H9 (cell line): ENCODE data around the gene METTL22. TPM values are rescaled to one million over a fixed set of nuclear protein-coding genes. Genes with fewer than 3 reads are reported as not detected.

ENCODE experiments used
- DNase-seq: peaks from one replicate; pipeline ENCODE4 v3.0.0-alpha.2; 2017
- H2AFZ ChIP-seq: one replicate; pipeline ENCODE4 v1.6.1; 2013; ENCODE audit warnings: mild to moderate bottlenecking, low read length, control low read depth, moderate library complexity
- H2AK5ac ChIP-seq: 2 replicates; pipeline ENCODE4 v1.6.1; 2013; ENCODE audit warnings: low read length, control low read depth, mixed read lengths; ENCODE audit not compliant: insufficient read length
- H2BK120ac ChIP-seq: one replicate; pipeline ENCODE4 v1.6.1; 2013; ENCODE audit warnings: low read depth, mild to moderate bottlenecking, low read length, control low read depth, inconsistent platforms; ENCODE audit not compliant: poor library complexity, severe bottlenecking
- H2BK12ac ChIP-seq: 2 replicates; pipeline ENCODE4 v1.6.1; 2013; ENCODE audit warnings: low read length, control low read depth, mixed read lengths, low read depth; ENCODE audit not compliant: insufficient read length
- H2BK15ac ChIP-seq: 2 replicates; pipeline ENCODE4 v1.6.1; 2013; ENCODE audit warnings: low read depth, low read length, control low read depth
- H2BK20ac ChIP-seq: one replicate; pipeline ENCODE4 v1.6.1; 2013; ENCODE audit warnings: low read depth, mild to moderate bottlenecking, low read length, control low read depth, inconsistent platforms; ENCODE audit not compliant: poor library complexity, severe bottlenecking
- H2BK5ac ChIP-seq: 2 replicates; pipeline ENCODE4 v1.6.1; 2013; ENCODE audit warnings: low read length, control low read depth, mixed read lengths; ENCODE audit not compliant: insufficient read length
- H3K14ac ChIP-seq: 2 replicates; pipeline ENCODE4 v1.6.1; 2013; ENCODE audit warnings: low read length, control low read depth; ENCODE audit not compliant: insufficient read depth
- H3K18ac ChIP-seq: 2 replicates; pipeline ENCODE4 v1.6.1; 2013; ENCODE audit warnings: low read depth, mild to moderate bottlenecking, mixed read lengths, low read length, control low read depth; ENCODE audit not compliant: insufficient read length
- H3K23ac ChIP-seq: 2 replicates; pipeline ENCODE4 v1.6.1; 2013; ENCODE audit warnings: low read length, control low read depth, mixed read lengths, low read depth; ENCODE audit not compliant: insufficient read length
- H3K23me2 ChIP-seq: 2 replicates; pipeline ENCODE4 v1.6.1; 2013; ENCODE audit warnings: low read depth, mild to moderate bottlenecking, mixed read lengths, low read length, control low read depth; ENCODE audit not compliant: insufficient read length, poor library complexity, severe bottlenecking
- H3K27ac ChIP-seq: 2 replicates; pipeline ENCODE4 v1.5.1; 2013; ENCODE audit warnings: low read length, control low read depth, mixed read lengths, low read depth; ENCODE audit not compliant: insufficient read length
- H3K27me3 ChIP-seq: 2 replicates; pipeline ENCODE4 v1.6.1; 2013; ENCODE audit warnings: low read length, control low read depth, inconsistent platforms; ENCODE audit not compliant: insufficient read depth
- H3K4ac ChIP-seq: 2 replicates; pipeline ENCODE4 v1.6.1; 2013; ENCODE audit warnings: low read depth, mild to moderate bottlenecking, control low read depth, inconsistent platforms, low read length, moderate library complexity
- H3K4me1 ChIP-seq: 2 replicates; pipeline ENCODE4 v1.6.1; 2013; ENCODE audit warnings: low read length, control low read depth, inconsistent platforms; ENCODE audit not compliant: insufficient read depth
- H3K4me2 ChIP-seq: 2 replicates; pipeline ENCODE4 v1.6.1; 2013; ENCODE audit warnings: low read length, control low read depth, mixed read lengths; ENCODE audit not compliant: insufficient read length, insufficient read depth
- H3K56ac ChIP-seq: 2 replicates; pipeline ENCODE4 v1.6.1; 2013; ENCODE audit warnings: low read depth, mild to moderate bottlenecking, mixed read lengths, low read length, control low read depth; ENCODE audit not compliant: insufficient read length
- H3K79me1 ChIP-seq: 2 replicates; pipeline ENCODE4 v1.6.1; 2013; ENCODE audit warnings: low read depth, mild to moderate bottlenecking, moderate library complexity, low read length, control low read depth, inconsistent platforms; ENCODE audit not compliant: insufficient read depth, poor library complexity, severe bottlenecking
- H3K79me2 ChIP-seq: 2 replicates; pipeline ENCODE4 v1.6.1; 2013; ENCODE audit warnings: low read length, control low read depth, inconsistent platforms; ENCODE audit not compliant: insufficient read depth
- H3K9ac ChIP-seq: 2 replicates; pipeline ENCODE4 v1.6.1; 2013; ENCODE audit warnings: low read length, control low read depth, mixed read lengths; ENCODE audit not compliant: insufficient read length; ENCODE audit errors: extremely low read depth
- H3K9me3 ChIP-seq: one replicate; pipeline ENCODE4 v1.6.1; 2013; ENCODE audit warnings: low read depth, low read length, inconsistent platforms; ENCODE audit not compliant: control insufficient read depth
- H3T11ph ChIP-seq: one replicate; pipeline ENCODE4 v1.6.1; 2013; ENCODE audit warnings: mild to moderate bottlenecking, low read length, control low read depth, inconsistent platforms
- H4K20me1 ChIP-seq: one replicate; pipeline ENCODE4 v1.6.1; 2013; ENCODE audit not compliant: control insufficient read depth, insufficient read length, insufficient read depth
- H4K5ac ChIP-seq: 2 replicates; pipeline ENCODE4 v1.6.1; 2013; ENCODE audit warnings: low read depth, mild to moderate bottlenecking, mixed read lengths, low read length, control low read depth; ENCODE audit not compliant: insufficient read length
- H4K8ac ChIP-seq: replicated peaks from 2 replicates; pipeline ENCODE4 v1.6.1; 2013; ENCODE audit warnings: low read length, control low read depth, mixed read lengths, low read depth; ENCODE audit not compliant: insufficient read length
- H4K91ac ChIP-seq: 2 replicates; pipeline ENCODE4 v1.6.1; 2013; ENCODE audit warnings: low read depth, mild to moderate bottlenecking, moderate library complexity, mixed read lengths, low read length, control low read depth; ENCODE audit not compliant: insufficient read length
- H3K27ac Mint-ChIP-seq, 3 experiments: 2 replicates in 2 of 3; 3 replicates in 1 of 3; pipeline ENCODE4 v1.8.0; 2020 to 2021; ENCODE audit warnings: mixed read lengths in 3 of 3, mild to moderate bottlenecking in 1 of 3, moderate library complexity in 1 of 3
- H3K27me3 Mint-ChIP-seq: 2 replicates; pipeline ENCODE4 v1.8.0; 2021; ENCODE audit warnings: low read depth, mild to moderate bottlenecking, moderate library complexity, mixed read lengths
- H3K36me3 Mint-ChIP-seq, 3 experiments: 2 replicates in 2 of 3; 3 replicates in 1 of 3; pipeline ENCODE4 v1.8.0; 2020 to 2021; ENCODE audit warnings: low read depth in 3 of 3, mixed read lengths in 3 of 3; ENCODE audit not compliant: insufficient read depth in 1 of 3
- H3K4me1 Mint-ChIP-seq, 2 experiments: 2 replicates each; pipeline ENCODE4 v1.8.0; 2020; ENCODE audit warnings: mixed read lengths in 2 of 2
- H3K4me3 Mint-ChIP-seq, 2 experiments: 2 replicates in 1 of 2; 3 replicates in 1 of 2; pipeline ENCODE4 v1.8.0; 2020 to 2021; ENCODE audit warnings: mild to moderate bottlenecking in 2 of 2, mixed read lengths in 2 of 2, moderate library complexity in 1 of 2
- H3K9me3 Mint-ChIP-seq, 2 experiments: 2 replicates in 1 of 2; 3 replicates in 1 of 2; pipeline ENCODE4 v1.8.0; 2020; ENCODE audit warnings: mild to moderate bottlenecking in 2 of 2, mixed read lengths in 2 of 2, moderate library complexity in 1 of 2
- WGBS: extraction: QIAGEN DNeasy Blood & Tissue Kit; methylation state at CpG from one replicate; pipeline ENCODE4 v1.1.7; 2013; ENCODE audit warnings: missing lambda C conversion rate, low lambda C conversion rate, mixed read lengths; ENCODE audit not compliant: insufficient read length; ENCODE audit errors: extremely low coverage; 5-methylcytosine and 5-hydroxymethylcytosine counted together
- total RNA-seq: library from RNA; stranded (reverse); gene quantifications from 2 replicates; pipeline ENCODE4 v1.2.1, GENCODE V29; 2021
- TF ChIP-seq, protein P1 (sequence below): fragments of 200-600 bp; sonication (generic); conservative IDR thresholded peaks from 3 replicates; pipeline ENCODE4 v1.8.0; 2021; ENCODE audit warnings: antibody characterized with exemption, mild to moderate bottlenecking

METTL22 gene
- total RNA-seq, 1 experiment from 2014 or later: 51.9 TPM

DNA sequence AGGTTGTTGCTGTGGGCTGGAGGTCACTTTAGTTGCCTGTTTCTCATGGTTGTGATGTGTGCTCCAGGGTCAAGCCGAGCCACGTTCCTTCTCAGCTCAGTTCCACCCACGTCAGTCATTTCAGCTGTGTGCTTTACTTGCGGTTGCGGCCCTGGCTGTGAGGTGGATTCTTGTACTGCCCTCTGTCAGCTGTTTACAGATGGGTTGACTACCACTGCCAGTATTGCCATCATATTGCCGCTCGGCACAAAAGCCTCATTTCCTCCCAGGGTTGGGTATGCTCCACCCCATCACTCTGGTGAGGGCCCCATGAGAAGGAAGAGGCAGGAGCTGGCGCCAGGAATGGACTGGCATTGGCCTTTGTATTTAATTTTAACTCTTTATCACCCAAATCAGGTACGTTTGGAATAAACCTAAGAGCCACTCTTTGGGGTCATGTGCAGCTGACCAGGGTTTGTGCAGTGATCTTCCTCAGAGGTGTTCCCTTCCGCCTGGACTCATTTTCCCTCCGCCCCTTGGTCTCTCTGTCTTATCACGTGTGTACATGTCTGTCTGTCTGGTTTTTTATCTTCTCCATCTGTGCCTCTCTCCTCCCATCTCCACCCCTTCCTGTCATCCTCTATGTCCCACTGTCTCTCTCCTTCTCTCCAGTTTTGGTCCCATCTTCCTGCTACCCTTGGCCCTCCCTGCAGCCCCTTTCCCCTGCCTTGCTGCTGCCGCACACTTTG lies 25.0 kb downstream of the METTL22 start:
- no CpG with 5 or more reads among the region's 13 CpGs for WGBS
- H3K4me3 Mint-ChIP-seq: no peak overlapping the region
- peaks cover 59 to 75% (median 72%) of the 10 kb centered on the region in 3 experiments; a peak in 6 of 7 replicates for H3K36me3 Mint-ChIP-seq

More for the DNA sequence above, 25.0 kb downstream of the METTL22 start:
- Histone ChIP-seq H2BK15ac (no peak overlapping the region), H2AK5ac (no peak overlapping the region), H2BK120ac (no peak overlapping the region), H2BK20ac (no peak overlapping the region), H3K27ac (no peak overlapping the region), H3K79me1 (no peaks in the 10 kb centered on the region), H3K9me3 (no peaks in the 10 kb centered on the region), H2AFZ (no peak overlapping the region), H3K4me2 (no peak overlapping the region), H3K79me2 (no peaks in the 10 kb centered on the region), H3K23me2 (no peaks in the 10 kb centered on the region), H3K14ac (no peak overlapping the region), H3K9ac (no peak overlapping the region), H2BK12ac (no peak overlapping the region), H3K27me3 (no peaks in the 10 kb centered on the region), H3K23ac (no peak overlapping the region), H3K4ac (no peak overlapping the region), H2BK5ac (no peak overlapping the region), H4K20me1 (no peaks in the 10 kb centered on the region), H3K56ac (no peak overlapping the region), H3K4me1 (no peaks in the 10 kb centered on the region; the same call in 1 of the 2 replicates), H3K18ac (no peak overlapping the region), H4K8ac (no peak overlapping the region), H3T11ph (no peak overlapping the region), H4K91ac (no peak overlapping the region), H4K5ac (no peak overlapping the region)
- no peaks in the 10 kb centered on the region for H3K9me3 Mint-ChIP-seq
- peaks cover 2% of the 10 kb centered on the region in 2 experiments; a peak in 3 of 4 replicates for H3K4me1 Mint-ChIP-seq
- TF ChIP-seq, protein P1, sequence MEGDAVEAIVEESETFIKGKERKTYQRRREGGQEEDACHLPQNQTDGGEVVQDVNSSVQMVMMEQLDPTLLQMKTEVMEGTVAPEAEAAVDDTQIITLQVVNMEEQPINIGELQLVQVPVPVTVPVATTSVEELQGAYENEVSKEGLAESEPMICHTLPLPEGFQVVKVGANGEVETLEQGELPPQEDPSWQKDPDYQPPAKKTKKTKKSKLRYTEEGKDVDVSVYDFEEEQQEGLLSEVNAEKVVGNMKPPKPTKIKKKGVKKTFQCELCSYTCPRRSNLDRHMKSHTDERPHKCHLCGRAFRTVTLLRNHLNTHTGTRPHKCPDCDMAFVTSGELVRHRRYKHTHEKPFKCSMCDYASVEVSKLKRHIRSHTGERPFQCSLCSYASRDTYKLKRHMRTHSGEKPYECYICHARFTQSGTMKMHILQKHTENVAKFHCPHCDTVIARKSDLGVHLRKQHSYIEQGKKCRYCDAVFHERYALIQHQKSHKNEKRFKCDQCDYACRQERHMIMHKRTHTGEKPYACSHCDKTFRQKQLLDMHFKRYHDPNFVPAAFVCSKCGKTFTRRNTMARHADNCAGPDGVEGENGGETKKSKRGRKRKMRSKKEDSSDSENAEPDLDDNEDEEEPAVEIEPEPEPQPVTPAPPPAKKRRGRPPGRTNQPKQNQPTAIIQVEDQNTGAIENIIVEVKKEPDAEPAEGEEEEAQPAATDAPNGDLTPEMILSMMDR: no peak
- no peak for DNase-seq
- H3K27me3 Mint-ChIP-seq: no peaks in the 10 kb centered on the region
- peak overlapping the region in 1 of 3 experiments; percentile 20; a peak in 3 of 7 replicates for H3K27ac Mint-ChIP-seq
